ENCODE measurements around the gene TOR1AIP1. TPM values are rescaled to one million over a fixed set of nuclear protein-coding genes. Genes with fewer than 3 reads are reported as not detected.
"Not testable (repeated sequence)": the region's sequence is repeated elsewhere in the genome, so short reads cannot be mapped to it uniquely, and the experiment has no call there.

Gene TOR1AIP1
- total and polyA plus RNA-seq, 2 of the 4 experiments (the other 2 are of a cell fraction), result 20.7 to 64.5 TPM

GRCh38 chr1:179962168-179962567, 80.1 kb downstream of the TOR1AIP1 start:
- H3K9ac ChIP-seq (ENCODE audit: low read depth, low read length); intact Hi-C loops (cut with micrococcal nuclease); H3K56ac ChIP-seq (ENCODE audit: extremely low read depth, insufficient read depth, low read length); dilution Hi-C loops (cut with HindIII; ENCODE audit: low sequenced_read_pairs, unreplicated experiment); H3K9me3 ChIP-seq (ENCODE audit: control insufficient read depth, insufficient read depth, low read length); BruUV-seq (replicated peaks); H3K4me1 ChIP-seq (ENCODE audit: control insufficient read depth, insufficient read depth, low read length); H2BK120ac ChIP-seq (ENCODE audit: low read depth, low read length); H2AK9ac ChIP-seq (replicated peaks; ENCODE audit: low read depth, low read length, poor library complexity); H3K4ac ChIP-seq (ENCODE audit: low read depth, low read length); H3K4me2 ChIP-seq (ENCODE audit: low read depth, low read length); H3K23ac ChIP-seq (ENCODE audit: low read depth, low read length); in situ Hi-C loops (cut with MboI; ENCODE audit: low sequenced_read_pairs); DNase-seq; H3K14ac ChIP-seq (replicated peaks; ENCODE audit: low read depth, low read length); H3K18ac ChIP-seq (ENCODE audit: low read depth, low read length); H4K5ac ChIP-seq (ENCODE audit: low read depth, low read length); H3K36me3 ChIP-seq (ENCODE audit: control insufficient read depth, insufficient read depth, low read length); H2AFZ ChIP-seq (replicated peaks; ENCODE audit: low read length, poor library complexity); H3K4me3 ChIP-seq (ENCODE audit: insufficient read depth, low read depth, low read length); ATAC-seq (ENCODE audit: low read depth); H2BK15ac ChIP-seq (ENCODE audit: low read depth, low read length); H4K91ac ChIP-seq (ENCODE audit: insufficient read depth, low read depth, low read length); H2BK5ac ChIP-seq (ENCODE audit: low read depth, low read length, poor library complexity, severe bottlenecking); H4K8ac ChIP-seq (ENCODE audit: low read depth in 2 of 2, low read length in 2 of 2); H3K9me1 ChIP-seq (ENCODE audit: insufficient read depth, low read length); CTCF ChIA-PET; POLR2A ChIA-PET (ENCODE audit: unreplicated experiment); H3K27me3 ChIP-seq (ENCODE audit: control insufficient read depth, insufficient read depth, low read length); H2BK20ac ChIP-seq (ENCODE audit: low read depth, low read length); H2AK5ac ChIP-seq (ENCODE audit: low read depth, low read length); H3K27ac ChIP-seq (ENCODE audit: insufficient read depth, low read length): not testable (repeated sequence)
- peaks cover 15 to 52% of the 10 kb centered on the region in 2 experiments for H3K79me1 ChIP-seq (ENCODE audit: low read depth in 1 of 2, low read length in 2 of 2)
- WGBS, 2 experiments (ENCODE audit: extremely low coverage in 2 of 2, insufficient read length in 1 of 2), result no CpG with 5 or more reads among the region's 8 CpGs
- H4K20me1 ChIP-seq (ENCODE audit: insufficient read depth, low read length), result peaks cover 13% of the 10 kb centered on the region; the same call in 1 of the 2 replicates

All from IMR-90 (cell line).